GM18870 (cell line): Measurements from ENCODE around the gene SMOC2.

Experiments used
- ATAC-seq: cut with Tn5 transposase; IDR thresholded peaks from one replicate; pipeline ENCODE4 v1.9.1; 2021; ENCODE audit warnings: moderate library complexity; ENCODE audit not compliant: unreplicated experiment

Gene SMOC2

DNA sequence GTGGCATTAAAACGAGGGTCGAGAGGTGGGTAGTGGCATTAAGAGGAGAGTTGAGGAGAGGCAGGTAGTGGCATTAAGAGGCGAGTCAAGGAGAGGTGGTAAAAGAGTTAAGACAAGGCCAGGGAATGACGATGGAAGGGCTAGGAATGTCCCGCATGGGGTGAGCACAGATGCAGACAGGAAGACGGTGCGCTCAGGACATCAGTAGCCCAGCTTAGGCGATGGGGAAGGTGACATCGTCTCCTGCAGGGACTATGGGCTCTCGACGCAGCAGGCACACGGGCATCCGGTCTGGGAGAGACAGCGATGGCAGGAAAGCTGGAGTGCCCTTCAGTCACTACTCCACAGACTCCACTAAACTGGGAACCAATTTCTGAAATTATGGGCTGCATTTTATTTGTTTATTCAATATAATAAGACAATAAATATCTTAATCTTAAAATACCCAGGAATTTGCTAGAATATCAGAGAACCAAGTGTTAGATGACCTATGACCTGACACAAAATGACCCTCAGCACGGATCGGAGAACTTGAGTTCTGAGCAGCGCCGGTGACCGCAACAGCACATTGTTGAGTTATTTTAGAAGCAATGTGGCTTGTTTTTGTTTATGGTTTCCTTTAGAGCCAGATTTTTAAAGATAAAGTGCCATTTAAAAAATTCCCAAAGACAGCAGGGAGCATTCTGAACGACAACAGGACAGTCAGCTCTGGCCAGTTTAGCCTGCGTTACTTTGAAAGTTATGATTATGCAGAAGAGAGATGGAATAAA is 177.7 kb downstream of the SMOC2 start:
- ATAC-seq: no peak

DNA sequence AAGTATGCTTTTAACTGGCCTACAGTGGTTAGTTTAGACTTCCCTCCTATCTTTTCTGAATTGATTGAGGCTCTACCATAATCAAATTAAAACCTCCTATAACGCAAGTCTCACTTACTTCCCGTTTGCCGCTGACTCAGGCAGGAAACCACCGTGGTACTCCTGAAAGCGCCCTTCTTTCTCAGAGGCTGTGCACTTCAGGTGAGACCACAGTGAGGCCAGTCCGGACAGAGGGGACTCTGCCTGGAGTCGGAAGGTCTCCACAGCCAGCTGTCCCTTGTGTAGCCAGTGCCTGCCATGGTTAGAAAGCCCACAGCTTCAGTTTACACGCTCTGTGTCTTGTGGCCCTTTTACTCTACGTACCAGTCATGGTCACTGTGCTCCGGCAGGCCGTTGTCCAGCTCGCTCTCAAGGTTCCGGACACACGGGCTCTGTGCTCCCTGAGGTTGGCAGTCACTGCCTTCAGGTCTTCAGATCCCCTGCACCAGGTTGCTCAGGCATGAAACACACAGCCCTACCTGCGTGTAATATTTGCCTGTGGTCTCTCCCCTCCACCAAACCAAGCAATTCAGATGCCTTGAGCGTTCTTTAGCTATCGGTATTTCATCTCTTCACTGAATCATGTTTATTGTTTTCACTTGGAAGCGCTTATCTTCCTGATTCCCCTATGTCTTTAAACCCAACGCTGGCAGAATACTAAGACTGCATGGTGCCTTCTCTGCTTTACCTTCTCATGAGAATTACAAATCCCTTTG is 178.8 kb downstream of the SMOC2 start:
- ATAC-seq: no peak

DNA sequence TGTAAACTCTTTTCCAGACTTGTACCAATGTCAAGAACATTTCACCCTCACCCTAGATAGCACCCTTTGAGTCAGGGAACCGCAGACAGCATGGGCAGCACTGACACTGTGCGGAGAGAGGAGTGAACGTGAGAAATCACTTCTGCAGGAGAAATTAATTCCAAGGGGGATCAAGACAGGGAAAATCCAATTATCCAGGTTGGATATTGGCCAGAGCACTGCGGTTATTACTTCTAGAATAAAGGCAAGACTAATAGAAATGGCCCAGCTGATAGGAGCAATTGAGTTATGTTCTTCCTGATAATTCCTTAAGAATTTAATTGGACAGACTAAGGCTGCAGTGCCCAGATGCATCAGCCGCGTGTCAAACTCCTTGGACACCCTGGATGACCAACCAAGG is 179.6 kb downstream of the SMOC2 start:
- no peak for ATAC-seq

DNA sequence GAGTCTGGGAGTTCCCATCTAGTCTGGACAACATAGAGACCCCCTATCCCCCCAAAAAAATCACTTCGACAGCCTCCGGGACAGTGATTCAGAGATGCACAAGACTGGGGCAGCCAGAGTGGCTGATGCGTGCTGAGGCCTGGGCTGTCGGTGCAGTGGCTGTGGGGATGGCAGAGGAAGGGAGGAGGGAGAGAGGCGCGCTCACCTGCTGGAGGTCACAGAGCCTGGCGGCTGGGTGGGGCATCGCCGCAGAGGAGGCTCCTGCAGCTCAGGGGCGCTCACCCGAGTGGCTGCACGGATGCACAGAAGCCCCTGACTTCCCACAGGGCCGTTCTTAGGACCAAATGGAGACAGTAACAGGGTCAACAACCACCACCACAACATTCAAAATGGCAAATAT is 182.8 kb downstream of the SMOC2 start:
- no peak for ATAC-seq

DNA sequence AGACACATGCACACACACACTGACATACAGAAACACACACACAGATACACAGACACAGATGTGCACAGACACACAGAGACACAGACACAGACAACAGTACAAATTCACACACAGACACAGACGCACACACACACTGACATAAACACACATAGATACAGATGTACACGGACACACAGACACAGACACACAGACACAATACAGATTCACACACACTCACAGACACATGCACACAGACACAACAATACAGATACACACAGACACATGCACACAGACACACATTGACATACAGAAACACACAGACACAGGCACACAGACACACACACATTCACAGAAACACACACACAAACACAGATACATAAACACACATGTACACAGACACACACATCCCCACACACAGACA is 183.6 kb downstream of the SMOC2 start:
- ATAC-seq: no peak

DNA sequence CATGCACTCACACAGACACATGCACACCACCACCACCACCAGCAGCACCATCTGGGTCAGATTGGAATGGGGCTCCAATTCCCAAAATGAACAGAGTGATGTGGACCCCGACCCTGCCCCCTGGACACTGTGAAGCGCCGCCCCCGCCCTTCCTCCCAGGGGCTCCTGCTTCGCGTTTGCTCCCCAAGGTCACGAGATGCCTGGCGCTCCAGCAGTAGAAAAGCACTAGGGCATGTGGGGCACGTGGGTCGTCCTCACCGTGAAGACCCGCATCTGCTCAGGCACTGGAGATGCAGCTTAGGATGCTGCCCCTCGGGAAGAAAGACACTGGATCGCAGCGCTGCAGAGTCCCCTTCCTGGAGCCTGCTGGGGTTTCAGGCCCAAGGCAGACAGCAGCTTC is 184.0 kb downstream of the SMOC2 start:
- ATAC-seq: no peak

DNA sequence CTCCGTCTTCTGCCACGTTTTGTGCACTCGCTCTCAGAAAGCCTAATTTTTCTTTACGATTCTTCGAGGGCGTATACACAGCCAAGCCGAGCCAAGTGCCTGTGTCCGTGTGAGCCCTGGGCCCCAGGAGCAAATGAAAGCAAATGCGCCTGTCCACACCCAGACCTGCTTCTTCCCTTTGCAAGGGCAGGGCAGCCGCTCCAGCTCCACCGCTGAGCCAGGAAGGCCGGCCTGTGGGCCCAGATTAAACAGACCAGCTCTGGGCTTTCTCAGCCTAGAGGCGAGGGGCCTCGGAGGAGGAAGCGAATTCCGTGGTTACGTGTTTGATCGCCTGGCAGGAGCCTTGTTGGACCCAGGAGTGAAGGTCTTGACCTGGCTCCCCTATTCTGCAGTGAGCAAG is 184.6 kb downstream of the SMOC2 start:
- no peak for ATAC-seq

DNA sequence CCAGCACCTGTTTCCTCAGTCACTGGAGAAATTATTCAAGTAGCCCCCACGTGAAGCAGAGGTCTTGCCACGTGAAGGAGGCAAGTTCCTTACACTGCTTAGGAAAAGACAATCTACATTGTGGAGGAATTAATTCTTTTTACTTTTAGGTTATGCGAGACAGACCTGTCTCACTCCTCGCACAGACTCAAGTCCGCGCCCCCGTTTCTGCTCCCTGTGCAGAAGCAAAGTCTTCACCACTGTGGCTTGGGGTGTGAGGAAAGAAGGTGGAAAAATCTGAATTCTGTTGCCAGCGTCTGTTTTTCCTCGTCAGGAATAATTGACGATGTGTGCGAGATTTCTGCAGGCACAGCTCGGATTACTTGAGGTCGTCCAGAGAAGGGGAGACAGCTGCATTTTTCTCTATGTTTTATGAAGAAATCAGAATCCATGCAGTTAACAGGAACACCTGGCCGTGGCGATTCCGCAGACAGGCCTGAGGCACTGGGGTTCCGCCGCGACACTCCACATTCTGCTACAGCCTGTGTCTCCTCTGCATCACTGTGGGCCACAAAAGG is 185.1 kb downstream of the SMOC2 start:
- ATAC-seq: no peak

DNA sequence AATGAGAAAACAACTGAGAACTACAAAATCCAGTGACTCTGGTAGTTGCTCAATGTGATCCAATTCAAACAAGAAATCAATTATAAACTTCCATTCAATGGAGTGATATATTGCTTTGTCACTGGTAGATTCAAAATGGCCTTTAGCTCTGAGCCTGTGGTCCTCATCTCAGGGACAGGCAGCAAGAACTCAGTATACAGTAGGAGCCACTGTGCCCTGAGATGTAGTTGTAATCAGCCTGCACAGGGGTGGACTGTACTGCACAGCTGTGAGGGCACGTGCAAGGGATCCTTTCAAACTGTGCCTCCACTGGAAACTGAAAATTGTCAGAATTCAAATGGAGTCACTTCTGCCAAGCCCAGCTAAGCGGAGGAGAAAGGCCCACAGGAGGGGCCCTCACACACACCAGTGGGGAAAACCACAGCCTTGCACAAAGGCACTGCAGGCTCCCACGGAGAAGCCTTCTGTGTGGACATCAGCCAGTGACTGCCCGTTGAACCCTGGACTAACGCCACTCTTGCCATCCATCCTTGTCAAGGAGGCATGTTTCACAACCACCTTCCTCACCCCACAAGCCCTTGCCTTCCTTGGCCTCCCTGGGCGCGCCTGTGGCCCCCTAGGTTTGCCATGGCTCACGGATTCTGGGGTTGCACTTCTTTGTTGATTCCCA is 186.7 kb downstream of the SMOC2 start:
- ATAC-seq: no peak

DNA sequence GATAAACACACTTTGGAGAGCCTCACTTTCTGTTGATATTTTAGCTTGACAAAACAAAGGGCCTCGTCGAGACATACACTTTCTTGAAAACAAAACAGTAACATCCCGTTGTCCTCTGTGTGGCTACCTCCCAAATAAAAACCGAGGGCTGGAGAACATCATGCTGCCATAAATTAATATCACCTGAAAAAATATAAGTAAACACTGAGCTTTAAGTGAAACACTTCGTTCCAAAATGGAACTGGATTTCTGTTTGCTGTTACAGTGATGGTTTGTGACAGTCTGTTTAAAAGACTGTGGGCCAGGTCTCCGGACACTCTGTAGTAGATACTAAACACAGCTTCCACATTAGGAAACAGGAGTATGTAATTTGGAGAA is 187.2 kb downstream of the SMOC2 start:
- no peak for ATAC-seq

DNA sequence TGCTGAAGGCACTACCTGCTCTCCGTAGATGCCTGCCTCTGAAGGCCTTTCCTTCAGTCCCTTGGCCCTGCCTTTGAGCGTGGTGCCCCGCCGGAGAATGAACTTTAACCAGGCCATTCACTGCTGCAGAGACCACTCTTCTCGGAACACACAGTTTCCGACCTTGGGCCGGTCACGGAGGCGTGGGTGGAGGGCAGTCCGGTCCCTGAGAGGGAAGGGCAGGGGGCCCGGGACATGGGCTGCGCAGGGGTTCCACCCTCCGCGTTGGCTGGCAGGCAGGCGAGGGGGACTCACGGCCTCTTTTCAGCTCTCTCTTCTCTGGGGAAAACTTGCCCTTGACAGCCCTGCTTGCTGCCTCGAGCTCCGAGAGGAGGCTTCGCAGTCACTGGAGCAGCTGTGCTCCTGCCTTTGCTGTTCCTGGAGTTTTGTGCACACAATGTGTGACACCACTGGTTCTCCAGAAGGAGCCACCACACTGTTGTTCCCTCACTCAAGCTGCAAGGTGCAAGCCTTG is 187.8 kb downstream of the SMOC2 start:
- ATAC-seq: no peak

DNA sequence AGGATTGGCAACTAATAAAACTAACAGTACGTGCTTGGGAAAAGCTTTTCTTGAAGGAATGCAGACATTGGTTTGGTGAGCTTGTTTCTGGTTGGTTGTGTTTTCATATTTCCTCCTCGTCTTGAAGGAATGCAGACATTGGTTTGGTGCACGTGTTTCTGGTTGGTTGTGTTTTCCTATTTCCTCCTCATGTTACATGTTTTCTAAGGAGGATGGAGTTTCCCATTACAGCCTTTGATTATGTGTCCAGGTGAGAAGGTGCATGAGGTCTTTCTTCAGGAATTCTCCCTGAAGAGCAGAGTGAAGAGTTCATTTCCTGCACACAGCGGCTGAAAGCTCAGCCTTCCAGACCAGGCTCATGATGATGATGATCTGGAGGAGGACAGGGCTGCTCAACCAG is 190.6 kb downstream of the SMOC2 start:
- no peak for ATAC-seq

DNA sequence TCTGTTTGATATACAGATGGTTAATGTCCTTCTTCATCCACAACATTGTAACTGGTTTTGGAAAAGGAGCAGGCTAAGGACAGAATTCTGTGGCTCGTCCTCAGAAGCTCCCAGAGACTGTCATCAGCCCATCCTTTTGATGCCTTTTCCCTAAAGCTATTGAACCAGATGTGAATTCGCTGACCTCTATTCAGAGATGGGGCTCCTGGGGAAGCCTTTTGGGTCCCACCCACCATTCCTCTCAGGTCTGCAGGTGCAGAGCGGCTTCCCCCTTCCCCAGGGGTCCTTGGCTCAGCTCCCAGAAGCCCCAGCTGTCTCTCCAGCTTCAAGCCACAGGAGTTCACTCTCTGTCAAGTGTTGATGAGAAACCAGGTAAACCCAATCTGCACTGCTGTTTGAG is 191.7 kb downstream of the SMOC2 start:
- no peak for ATAC-seq

DNA sequence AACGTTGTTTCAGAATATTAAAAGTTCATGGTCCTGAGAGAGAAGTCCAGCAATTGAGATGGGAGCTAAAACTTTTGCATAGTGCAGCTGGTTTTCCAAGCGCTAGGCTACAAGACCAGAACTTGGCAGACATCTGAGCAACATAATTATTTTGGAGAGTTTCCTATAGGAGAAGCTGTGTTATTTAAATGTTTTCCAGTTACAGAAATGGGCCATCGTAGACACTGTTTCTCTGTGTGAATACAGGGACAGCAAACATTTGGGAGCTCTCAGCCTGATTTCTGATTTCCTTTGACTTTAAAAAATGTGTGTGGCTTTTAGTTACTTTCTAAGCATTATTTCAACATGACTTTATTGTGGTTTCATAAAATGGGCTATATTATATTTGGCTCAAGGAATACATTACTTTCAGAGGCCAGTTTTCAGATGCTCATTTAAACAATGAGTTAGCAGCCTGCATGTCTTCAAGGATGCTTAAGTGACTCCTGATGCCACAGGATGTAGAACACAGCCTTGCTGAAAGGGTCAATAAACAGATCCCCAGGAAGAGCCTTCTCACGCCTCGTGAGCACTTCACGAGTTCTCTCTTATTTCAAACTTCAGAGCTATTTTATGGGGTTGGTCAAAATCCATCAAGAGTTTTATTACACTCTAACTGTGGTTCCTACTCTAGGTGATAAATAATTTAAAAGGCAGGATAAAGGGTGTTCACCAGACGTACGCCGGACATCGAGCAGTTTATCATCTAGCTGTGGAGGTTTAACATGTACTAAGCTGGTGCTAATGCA is 193.8 kb downstream of the SMOC2 start:
- no peak for ATAC-seq

DNA sequence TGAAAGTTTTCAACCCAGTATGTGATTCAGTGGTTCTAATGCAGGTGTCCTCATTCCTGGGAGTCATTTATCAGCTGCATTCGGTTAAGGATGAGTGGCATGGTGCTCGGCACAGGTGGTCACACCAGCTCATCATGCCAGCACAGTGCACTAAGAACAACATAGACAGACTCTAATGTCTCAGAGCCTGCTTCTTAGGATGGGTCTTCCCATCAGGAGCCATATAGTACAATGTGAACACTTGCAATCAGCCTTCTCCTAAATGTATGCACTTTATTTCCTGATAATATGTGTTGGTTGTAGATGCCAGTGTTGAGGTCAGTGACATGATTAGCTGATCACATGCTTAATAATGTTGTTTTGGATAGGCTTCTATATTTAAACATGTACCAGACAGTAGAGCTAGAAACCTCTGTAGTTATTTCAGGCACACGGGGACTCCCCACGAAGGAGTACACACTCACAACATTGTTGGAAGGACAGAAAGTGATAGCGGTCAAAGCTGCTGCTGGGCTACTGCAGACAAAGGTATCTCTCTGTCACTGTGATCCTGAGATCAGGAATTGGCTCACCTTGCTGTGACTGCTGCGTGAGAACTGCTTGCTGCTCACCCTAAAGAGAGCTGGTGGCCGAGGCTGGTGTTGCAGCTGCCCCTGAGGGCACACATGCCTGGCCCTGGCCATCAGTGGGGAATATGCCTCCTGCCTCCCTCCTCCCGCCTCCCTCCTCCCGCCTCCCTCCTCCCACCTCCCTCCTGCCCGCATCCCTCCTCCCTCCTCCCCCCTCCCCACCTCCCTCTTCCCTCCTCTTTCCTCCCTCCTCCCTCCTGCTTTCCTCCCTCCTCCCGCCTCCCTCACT is 195.4 kb downstream of the SMOC2 start:
- ATAC-seq: no peak

DNA sequence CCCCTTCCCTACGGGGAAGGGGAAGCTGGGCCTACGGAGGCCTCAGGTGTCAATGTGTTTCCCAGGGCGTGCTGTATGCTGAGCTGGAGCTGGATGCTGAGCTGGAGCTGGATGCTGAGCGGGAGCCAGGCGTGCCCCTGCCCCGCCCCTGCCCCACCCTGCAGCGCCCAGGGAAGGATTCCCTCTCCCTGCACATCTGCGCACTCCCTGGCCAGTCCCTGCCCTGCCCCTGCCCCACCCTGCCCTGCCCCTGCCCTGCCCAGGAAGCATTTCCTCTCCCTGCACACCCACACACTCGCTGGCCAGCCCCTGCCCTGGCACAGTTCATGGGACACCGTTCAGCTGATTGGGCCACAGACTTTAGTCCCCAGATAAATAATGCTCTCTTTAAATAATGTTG is 196.8 kb downstream of the SMOC2 start:
- ATAC-seq: no peak

DNA sequence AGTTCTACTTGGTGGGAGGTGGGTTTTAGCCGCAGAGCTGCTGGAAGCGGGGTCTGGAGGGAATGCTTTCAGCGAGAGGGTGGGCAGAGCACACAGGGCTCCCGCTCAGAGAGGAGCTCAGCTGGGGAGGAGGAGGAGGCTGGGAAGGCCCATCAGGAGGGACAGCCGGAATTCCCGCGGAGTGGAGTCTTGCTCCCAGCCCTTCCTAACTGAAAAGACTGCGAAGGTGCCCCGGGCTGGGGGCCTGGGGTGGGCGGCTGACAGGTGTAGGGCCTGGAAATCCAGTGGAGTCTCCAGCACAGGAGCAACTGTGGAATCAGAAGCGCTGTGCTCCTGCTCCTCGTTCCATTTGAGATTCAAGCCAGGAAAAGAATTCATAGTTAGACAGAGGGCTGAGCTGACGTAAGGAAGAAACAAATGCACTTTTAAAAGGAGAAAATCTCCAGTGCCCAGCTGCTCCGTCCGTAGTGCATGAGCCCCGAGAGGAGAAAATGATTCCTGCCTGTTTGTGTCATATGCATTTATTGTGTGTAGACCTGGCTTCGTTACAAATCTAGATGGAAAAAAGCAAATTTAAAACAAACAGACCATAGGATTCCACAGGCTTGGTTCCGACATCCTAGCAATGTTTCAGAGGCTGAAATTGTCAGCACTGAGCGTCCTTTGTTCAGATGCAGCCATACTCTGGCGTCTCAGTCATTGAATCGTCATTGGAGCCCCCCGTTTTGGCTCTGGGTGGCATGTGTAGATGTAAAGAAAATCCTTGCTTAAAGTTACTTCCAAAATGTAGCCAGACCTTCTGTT is 197.7 kb downstream of the SMOC2 start:
- ATAC-seq: no peak

DNA sequence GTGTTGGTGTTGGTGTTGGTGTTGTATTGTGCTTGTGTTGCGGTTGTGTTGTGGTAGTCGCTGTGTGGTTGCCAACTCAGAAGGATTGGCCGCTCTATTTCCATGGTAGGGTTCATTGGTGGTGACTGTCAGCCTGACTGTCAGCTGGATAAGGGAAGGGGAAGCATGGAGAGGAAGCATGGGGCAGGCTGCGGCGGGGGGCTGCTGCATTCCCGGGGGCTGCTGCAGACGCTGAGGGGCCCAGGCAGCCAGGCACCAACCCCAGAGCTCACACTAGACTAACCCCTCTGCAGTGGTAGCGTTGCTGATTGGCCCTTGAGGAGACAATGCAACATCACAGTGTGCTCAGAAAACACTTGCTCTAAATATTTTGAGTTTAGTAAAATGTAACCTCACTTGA is 199.2 kb downstream of the SMOC2 start:
- no peak for ATAC-seq

DNA sequence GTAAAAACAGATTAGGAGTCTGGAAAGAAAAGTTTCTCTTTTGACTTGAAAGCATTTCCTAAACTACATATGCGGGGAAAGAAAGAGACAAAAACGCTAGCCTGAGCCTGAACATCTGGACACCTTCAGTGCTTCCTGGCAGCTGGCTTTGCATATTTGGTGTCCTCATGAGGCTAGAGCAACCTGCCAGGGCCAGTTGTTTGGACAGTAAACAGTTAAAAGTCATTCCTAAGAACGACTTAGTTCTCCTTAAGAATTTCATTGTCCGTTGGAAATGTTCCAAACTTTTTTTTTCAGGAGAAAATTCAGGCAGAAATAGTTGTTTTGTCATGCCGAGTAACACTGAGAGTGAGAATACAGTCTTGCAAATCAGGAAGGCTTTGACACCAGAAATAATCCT is 199.8 kb downstream of the SMOC2 start:
- no peak for ATAC-seq
